Measurements from ENCODE around the gene SIRT3.
"Not testable (repeated sequence)": the region's sequence is repeated elsewhere in the genome, so short reads cannot be mapped to it uniquely, and the experiment has no call there.

The SIRT3 gene

DNA sequence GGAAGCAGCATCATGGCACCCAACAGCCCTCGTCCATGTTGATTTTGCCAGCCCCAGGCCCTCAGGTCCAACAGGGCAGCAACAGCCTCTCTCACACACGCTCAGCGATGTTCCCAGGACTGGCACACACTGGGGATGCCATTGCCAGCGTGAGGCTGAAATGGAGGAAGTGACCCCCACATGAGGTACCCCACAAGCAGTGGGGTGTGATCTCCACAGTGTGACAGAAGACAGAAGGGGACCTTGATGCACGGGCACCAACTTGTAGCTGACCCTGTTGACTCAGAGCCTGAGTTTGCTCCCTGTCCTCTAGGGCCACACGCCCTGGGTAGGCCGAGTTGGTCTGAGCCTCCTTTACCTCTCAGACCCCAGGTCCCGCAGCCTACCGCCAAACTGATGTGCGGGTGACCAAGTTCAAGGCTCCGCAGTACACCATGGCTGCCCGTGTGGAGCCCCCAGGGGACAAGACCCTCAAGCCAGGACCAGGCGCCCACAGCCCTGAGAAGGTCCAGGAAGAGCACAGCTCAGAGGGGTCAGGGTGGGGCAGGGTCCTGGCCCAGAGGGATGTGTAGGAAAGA lies 37.0 kb downstream of the SIRT3 start:
- no peak overlapping the region for H3K4me3 ChIP-seq (ENCODE audit: low read depth, low read length)
- in situ Hi-C loops (cut with HindIII; ENCODE audit: low sequenced_read_pairs), result no loop called here
- no peak for DNase-seq (ENCODE audit: low read depth)
- no peak for TF ChIP-seq CTCF (IDR thresholded peaks at IDR 0.05; ENCODE audit: low read depth, low read length, missing control alignments)

DNA sequence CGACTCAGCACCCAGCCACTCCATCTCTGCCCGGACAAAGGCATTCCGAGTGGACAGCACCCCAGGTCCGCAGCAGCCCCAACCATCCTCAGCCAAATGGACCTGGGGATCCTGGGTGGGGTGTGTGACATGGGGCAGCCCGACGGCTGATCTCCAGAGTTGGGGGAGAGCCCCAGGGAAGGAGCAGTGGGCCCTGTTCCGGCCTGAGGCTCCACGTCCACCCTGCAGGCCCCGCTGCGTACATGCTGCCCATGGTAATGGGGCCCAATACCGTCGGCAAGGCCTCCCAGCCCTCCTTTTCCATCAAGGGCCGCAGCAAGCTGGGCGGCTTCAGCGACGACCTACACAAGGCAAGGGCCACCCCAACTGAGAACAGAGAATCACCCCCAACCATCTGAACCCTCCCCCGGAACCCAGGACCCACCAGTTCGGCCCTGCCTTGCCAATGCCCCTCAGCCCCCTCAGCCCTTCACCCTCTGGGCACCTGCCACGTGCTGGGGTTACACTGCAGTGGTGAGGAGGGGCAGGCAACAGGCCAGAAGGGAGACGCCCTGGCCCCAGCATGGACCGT lies 37.8 kb downstream of the SIRT3 start:
- no peak for TF ChIP-seq CTCF (IDR thresholded peaks at IDR 0.05; ENCODE audit: low read depth, low read length, missing control alignments)
- no peak overlapping the region for H3K4me3 ChIP-seq (ENCODE audit: low read depth, low read length)
- no peak for DNase-seq (ENCODE audit: low read depth)
- in situ Hi-C loops (cut with HindIII; ENCODE audit: low sequenced_read_pairs), result no loop called here

GRCh38 chr11:197741-198235 lies 38.4 kb downstream of the SIRT3 start:
- DNase-seq (ENCODE audit: low read depth), result no peak
- in situ Hi-C loops (cut with HindIII; ENCODE audit: low sequenced_read_pairs), result no loop called here
- no peak overlapping the region for H3K4me3 ChIP-seq (ENCODE audit: low read depth, low read length)
- no peak for TF ChIP-seq CTCF (IDR thresholded peaks at IDR 0.05; ENCODE audit: low read depth, low read length, missing control alignments)

DNA sequence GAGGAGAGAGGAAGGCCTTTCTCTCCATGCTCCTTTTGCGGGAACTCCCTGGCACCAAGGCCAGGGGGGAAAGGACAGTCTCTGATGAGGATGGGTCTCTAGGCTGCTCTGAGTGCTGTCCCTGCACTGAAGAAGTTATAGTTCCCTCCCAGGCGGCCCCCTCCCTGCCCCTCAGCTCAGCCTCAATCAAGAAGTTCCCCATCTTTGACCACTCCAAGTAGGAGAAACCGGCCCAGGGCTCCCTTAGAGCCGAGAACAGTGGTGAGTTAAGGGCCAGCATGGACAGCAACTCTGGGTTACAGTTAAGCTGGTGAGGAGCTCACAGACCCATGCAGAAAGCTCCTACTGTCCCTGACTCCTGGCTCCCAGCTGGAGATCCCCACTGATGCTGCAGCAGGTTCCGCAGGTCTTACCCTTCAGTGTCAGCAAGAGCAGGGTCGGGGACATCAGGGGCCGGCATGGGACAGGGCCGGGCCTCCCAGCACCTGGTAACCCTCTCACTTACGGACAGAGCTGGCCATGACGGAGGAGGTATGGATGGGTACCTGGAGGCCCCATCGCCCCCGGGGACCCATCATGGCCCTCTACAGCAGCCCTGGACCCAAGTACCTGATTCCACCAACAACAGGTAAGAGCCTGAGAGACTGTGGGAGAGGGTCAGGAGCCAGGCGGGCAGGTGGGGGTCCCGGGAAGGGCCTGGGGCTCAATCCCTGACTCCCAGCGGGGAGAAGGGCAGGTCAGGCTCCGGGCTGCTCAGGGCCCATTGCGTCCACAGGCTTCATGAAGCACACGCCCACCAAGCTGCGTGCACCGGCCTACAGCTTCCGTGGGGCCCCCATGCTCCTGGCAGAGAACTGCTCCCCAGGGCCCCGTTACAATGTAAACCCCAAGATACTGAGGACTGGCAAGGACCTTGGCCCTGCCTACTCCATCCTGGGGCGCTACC lies 39.1 kb downstream of the SIRT3 start:
- no peak for DNase-seq (ENCODE audit: low read depth)
- in situ Hi-C loops (cut with HindIII; ENCODE audit: low sequenced_read_pairs), result no loop called here
- TF ChIP-seq CTCF (IDR thresholded peaks at IDR 0.05; ENCODE audit: low read depth, low read length, missing control alignments), result no peak
- no peak overlapping the region for H3K4me3 ChIP-seq (ENCODE audit: low read depth, low read length)

DNA sequence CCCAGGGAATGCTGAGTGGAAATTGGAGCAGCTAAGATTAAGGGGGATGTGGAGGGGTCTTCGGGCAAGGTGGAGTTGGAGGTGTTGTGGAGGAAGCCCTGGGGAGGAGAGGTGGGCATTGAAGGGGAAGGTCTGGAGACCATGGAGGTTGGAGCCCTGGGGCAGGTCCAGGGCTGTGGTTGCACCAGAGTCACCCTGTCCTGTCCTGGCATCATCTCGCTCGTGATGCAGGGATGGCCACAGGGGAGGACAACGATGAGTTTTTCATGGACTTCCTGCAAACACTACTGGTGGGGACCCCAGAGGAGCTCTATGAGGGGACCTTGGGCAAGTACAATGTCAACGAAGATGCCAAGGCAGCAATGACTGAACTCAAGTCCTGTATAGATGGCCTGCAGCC lies 42.7 kb downstream of the SIRT3 start:
- in situ Hi-C loops (cut with HindIII; ENCODE audit: low sequenced_read_pairs); H3K4me3 ChIP-seq (ENCODE audit: low read depth, low read length); DNase-seq (ENCODE audit: low read depth): not testable (repeated sequence)

DNA sequence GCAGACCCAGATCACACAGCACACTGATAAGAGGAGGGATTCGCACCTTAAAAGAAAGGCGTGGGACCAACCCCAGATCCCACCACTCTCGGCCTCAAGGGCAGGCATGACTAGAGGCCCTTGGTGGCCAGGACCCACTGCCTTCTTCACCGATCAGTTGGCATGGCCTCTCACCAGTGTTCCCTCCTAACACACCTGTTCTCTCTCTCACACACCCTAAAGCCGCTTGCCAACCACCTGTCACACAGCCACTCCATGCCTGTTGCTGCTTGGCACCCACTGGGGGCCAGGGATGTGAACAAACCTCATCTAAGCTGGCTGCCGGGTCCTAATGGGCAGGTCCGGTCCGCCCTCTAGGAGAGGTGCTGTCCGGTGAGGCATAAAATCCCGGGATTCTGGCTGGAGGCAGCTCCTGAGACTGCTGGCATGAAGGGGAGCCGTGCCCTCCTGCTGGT lies 43.4 kb downstream of the SIRT3 start, which contains the start of gene SCGB1C1:
TSS of gene SCGB1C1 (plus strand) at position 405 of the 455 bp plus-strand sequence. CDS start at position 427, 22 bp downstream.
- in situ Hi-C loops (cut with HindIII; ENCODE audit: low sequenced_read_pairs); DNase-seq (ENCODE audit: low read depth); H3K4me3 ChIP-seq (ENCODE audit: low read depth, low read length): not testable (repeated sequence)
